Urinary bladder (tissue), 4 donors: ENCODE measurements around the gene PRX. TPM values are rescaled to one million over a fixed set of nuclear protein-coding genes. Genes with fewer than 3 reads are reported as not detected.
"Not testable (repeated sequence)": the region's sequence is repeated elsewhere in the genome, so short reads cannot be mapped to it uniquely, and the experiment has no call there.

Experiments used
- DNase-seq: peaks from one replicate; pipeline ENCODE4 v3.0.0-alpha.2; 2015; ENCODE audit errors: extremely low spot score
- H3K27ac ChIP-seq: one replicate; pipeline ENCODE4 v1.5.1; 2013; ENCODE audit warnings: low read depth, mild to moderate bottlenecking, moderate library complexity
- H3K36me3 ChIP-seq: one replicate; pipeline ENCODE4 v1.6.1; 2013; ENCODE audit warnings: mild to moderate bottlenecking, moderate library complexity; ENCODE audit not compliant: insufficient read depth
- H3K4me1 ChIP-seq: one replicate; pipeline ENCODE4 v1.6.1; 2013; ENCODE audit warnings: mild to moderate bottlenecking, moderate library complexity; ENCODE audit not compliant: insufficient read depth
- H3K4me3 ChIP-seq: one replicate; pipeline ENCODE4 v1.5.1; 2013; ENCODE audit warnings: low read depth, low read length
- WGBS: extraction: QIAGEN DNeasy Blood & Tissue Kit; methylation state at CpG from one replicate; pipeline ENCODE4 v1.1.7; 2013; 5-methylcytosine and 5-hydroxymethylcytosine counted together
- polyA plus RNA-seq: library from polyadenylated mRNA; stranded (reverse); fragments of 200-250 nt; gene quantifications from one replicate; pipeline ENCODE4 v1.2.3, GENCODE V29; 2013
- total RNA-seq: library from RNA; depleted of rRNA; stranded (reverse); fragments of >200 nt; gene quantifications from one replicate; pipeline ENCODE4 v1.2.3, GENCODE V29; 2014
- donor health status: healthy with polysubstance abuse.
- donor health status: healthy.

The PRX gene
- total and polyA plus RNA-seq, 2 donors, result 3.2 to 6.7 TPM

DNA sequence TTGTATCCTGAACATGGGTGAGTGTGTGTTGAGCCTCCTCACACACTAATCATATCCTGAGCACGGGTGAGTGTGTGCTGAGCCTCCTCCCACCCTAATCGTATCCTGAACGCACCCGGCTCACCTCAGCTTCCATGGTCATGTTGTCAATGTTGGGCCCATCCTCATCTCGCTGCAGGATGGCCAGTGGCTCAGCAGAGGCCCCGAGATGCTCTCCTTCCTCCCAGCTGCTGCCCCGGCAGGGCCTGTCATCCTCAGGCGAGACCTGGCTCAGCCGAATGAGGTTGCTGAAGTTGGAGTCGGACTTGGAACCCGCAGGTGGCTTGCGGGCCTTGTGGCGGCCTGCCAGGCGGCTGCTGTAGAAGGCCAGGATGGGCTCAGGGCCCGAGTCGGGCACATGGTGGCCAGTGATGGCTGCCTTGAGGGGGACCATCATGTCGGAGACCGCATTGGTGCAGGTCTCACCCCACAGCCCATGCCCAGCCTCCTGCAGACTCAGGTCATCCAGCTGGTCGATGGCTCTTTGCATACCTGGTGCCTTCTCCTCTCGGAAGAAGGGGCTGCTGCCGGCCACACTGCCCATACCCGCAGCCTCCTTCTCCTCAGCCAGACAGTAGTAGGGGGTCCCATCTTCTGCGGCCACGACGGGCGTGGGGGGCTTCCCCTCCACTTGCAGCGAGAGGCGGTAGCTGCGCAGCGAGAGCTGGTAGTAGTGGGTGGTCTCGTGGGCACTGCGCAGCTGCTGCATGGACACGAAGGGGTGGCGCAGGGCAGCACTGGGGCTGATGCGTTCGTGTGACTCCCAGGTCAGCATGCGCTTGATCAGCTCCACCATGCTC lies 32.8 kb downstream of the PRX start:
- no peak overlapping the region for H3K27ac ChIP-seq
- no peaks in the 10 kb centered on the region for H3K4me1 ChIP-seq
- H3K4me3 ChIP-seq, result no peak overlapping the region
- H3K36me3 ChIP-seq, result peaks cover 8% of the 10 kb centered on the region
- no peak for DNase-seq
- WGBS, result 86% methylated on average over 37 of the region's 37 CpGs

DNA sequence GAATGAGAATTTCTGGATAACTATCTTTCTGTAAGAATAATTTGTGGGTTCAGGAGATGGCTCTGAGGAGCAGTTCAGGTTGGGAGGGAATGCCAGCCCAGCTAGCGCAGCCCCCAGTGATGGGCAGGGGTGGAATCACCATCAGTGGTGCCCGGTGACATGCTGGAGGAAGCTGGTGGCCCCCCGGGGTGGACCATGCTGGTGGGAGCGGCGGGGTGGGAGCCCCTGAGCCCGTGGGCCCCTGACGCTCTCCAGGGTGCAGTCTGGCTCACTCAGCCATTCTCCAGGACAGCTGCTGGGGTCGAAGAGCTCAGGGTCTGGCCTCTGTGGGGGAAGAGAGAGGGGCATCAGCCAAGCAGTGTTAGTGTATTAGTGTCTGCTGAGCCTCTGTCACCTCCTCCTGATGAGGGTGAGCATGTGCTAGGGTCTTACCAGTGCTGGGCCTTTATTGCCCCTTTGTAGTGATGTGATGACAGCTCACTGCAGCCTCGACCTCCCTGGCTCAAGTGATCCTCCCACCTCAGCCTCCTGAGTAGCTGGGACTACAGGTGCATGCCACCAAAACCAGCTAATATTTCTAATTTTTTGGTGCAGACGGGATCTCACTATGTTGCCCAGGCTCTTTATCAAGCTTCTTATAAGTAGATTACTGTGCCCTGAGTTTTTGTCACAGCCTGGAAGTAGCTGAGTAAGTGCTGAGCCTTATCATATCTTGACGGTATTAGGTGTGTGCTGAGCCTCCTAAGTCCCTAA lies 33.6 kb downstream of the PRX start:
- WGBS, result 81% methylated on average over 11 of the region's 11 CpGs
- DNase-seq, result no peak
- H3K4me1 ChIP-seq, result no peaks in the 10 kb centered on the region
- H3K4me3 ChIP-seq, result no peak overlapping the region
- peaks cover 8% of the 10 kb centered on the region for H3K36me3 ChIP-seq
- H3K27ac ChIP-seq, result no peak overlapping the region

DNA sequence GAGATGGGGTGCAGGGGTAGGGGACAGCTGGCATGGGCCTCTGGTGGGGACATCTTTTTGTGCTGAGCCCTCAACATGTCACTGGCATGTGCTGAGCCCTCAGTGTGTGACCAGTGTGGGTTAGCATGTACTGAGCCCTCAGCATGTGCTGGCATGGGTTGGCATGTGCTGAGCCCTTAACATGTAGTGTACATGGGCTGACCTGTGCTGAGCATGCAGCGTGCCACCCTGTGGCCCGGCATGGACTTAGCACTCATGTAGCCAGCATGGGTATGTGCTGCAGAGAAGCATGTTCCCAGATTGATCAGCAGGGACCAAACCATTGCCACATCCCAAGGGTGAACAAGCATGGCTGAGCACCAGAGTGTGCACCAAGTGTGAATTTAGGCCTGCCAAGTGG lies 34.7 kb downstream of the PRX start:
- Histone ChIP-seq H3K27ac (no peak overlapping the region), H3K4me3 (no peak overlapping the region), H3K4me1 (no peaks in the 10 kb centered on the region), H3K36me3 (peaks cover 8% of the 10 kb centered on the region)
- no peak for DNase-seq
- 84% methylated on average over 2 of the region's 2 CpGs for WGBS

DNA sequence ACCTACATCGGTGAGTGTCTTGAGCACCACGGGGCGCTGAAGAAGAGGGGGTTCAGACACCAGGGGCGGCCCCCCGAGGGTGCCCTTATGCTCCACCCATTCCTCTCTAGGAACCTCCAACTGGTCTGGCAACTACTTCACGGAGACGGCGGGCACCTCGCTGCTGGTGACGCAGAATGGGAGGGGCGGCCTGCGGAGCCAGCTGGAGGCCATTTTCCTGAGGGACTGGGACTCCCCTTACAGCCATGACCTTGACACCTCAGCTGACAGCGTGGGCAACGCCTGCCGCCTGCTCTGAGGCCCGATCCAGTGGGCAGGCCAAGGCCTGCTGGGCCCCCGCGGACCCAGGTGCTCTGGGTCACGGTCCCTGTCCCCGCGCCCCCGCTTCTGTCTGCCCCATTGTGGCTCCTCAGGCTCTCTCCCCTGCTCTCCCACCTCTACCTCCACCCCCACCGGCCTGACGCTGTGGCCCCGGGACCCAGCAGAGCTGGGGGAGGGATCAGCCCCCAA lies 35.2 kb downstream of the PRX start:
- no peak for DNase-seq
- WGBS, result 90% methylated on average over 25 of the region's 25 CpGs

DNA sequence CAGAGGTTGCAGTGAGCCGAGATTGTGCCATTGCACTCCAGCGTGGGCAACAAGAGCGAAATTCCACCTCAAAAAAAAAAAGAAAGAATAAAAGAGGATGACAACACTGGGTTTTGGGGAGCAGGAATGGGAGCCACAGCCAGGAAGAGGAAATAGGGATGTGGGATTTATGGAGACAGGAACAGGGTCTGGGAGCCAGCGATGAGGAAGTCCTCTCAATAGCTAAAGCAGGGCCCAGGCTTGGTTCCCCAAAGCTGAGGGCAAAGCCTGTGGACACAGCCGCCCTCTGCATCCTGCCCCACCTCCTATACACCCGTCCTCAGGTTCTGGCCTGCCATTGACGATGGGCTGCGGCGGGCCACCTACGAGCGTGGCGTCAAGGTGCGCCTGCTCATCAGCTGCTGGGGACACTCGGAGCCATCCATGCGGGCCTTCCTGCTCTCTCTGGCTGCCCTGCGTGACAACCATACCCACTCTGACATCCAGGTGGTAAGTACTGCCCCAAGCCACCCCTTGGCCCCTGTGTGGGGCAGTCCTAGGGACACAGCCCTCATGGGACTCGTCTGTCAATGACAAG lies 36.8 kb downstream of the PRX start:
- WGBS, result 94% methylated on average over 17 of the region's 17 CpGs
- Histone ChIP-seq H3K4me3 (no peak overlapping the region), H3K36me3 (peaks cover 8% of the 10 kb centered on the region), H3K27ac (no peak overlapping the region), H3K4me1 (no peaks in the 10 kb centered on the region)
- DNase-seq, result no peak

More for the DNA sequence above, 35.2 kb downstream of the PRX start:
- Histone ChIP-seq H3K36me3 (peaks cover 8% of the 10 kb centered on the region), H3K4me1 (no peaks in the 10 kb centered on the region), H3K27ac (no peak overlapping the region), H3K4me3 (no peak overlapping the region)

DNA sequence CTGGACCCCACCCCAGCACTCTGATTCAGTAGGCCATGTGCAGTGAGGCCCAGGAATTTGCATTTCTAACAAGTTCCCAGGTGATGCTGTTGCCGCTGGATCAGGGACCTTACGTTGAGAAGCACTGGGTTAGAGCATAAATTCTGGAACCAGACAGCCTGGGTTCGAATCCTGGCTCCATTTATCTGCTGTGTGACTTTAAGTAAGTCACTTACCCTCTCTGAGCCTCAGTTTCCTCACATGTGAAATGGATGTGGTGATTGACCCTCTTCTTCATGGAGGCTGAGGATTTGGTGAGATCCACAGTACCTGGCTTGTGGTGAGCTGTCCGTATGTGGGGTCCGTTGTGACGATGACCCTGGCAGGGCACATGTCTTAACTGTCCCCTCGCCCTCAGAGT lies 39.1 kb downstream of the PRX start:
- Histone ChIP-seq H3K4me3 (no peak overlapping the region), H3K27ac (no peak overlapping the region), H3K36me3 (peaks cover 10% of the 10 kb centered on the region), H3K4me1 (no peaks in the 10 kb centered on the region)
- no peak for DNase-seq
- WGBS, result 95% methylated on average over 7 of the region's 7 CpGs

DNA sequence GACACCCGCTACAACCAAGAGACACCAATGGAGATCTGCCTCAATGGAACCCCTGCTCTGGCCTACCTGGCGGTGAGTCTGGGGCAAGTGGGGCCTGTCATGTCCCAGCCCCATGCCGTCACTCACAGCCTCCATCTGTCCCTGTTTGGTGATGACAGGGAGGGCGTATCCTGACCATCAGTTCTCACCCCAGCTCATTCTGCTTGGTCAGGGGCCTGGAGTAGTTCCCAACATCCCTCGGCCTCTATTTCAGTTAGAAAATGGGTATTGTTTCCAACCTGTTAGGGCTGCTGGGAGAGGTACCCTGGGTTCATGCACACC lies 41.4 kb downstream of the PRX start:
- Histone ChIP-seq H3K27ac (no peak overlapping the region), H3K4me1 (no peaks in the 10 kb centered on the region), H3K4me3 (no peak overlapping the region), H3K36me3 (peaks cover 6% of the 10 kb centered on the region)
- no peak for DNase-seq
- WGBS, result 94% methylated on average over 5 of the region's 5 CpGs

DNA sequence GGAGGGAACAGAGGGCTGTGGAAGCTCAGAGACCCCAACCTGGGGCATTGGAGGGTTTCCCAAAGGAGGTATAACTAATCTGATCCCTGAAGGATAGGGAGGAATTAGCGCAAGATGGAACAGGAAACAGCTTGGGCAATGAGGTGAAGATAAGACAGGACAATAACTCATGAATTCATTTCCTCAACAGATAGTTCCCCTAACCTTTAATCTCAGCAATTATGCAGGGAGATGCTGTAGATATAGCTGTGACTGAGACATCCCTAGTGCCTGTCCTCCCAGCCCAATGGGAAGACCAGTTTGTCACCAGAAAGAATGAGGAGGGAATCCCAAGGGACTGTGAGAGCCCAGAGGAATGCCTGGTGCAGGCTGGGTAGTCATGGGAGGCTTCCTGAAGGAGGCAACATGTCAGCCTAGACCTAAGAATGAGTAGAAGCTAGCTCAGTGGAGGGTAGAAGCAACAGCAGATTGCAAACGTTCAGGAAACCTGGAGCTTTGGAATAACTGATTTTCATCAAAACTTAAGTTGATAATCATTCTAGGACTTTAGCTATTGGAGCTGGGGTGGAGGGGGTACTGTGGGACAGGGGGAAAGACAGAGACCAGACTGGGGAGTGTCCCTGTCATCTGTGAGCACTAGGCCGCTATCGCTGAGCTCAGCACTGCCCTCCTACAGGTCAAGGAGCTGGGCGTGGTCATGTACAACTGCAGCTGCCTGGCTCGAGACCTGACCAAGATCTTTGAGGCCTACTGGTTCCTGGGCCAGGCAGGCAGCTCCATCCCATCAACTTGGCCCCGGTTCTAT lies 42.0 kb downstream of the PRX start:
- Histone ChIP-seq H3K27ac (no peak overlapping the region), H3K4me3 (no peak overlapping the region), H3K4me1 (no peaks in the 10 kb centered on the region), H3K36me3 (peaks cover 2% of the 10 kb centered on the region)
- DNase-seq, result no peak
- WGBS, result 86% methylated on average over 7 of the region's 7 CpGs

DNA sequence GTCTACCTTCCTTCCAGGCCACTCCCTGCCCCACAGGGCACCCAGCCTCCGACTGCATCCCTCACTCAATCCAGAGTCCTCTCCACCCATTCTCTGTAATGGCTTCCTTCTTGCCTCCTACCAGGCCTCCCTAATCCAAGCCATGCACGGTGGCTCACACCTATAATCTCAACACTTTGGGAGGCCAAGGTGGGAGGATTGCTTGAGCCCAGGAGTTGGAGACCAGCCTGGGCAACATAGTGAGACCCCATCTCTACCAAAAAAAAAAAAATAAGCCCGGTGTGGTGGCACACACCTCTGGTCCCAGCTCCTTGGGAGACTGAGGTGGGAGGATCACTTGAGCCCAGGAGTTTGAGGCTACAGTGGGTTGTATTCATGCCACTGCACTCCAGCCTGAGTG lies 42.9 kb downstream of the PRX start:
- H3K4me3 ChIP-seq, DNase-seq, H3K27ac ChIP-seq, H3K4me1 ChIP-seq, H3K36me3 ChIP-seq: not testable (repeated sequence)
- 91% methylated on average over 3 of the region's 3 CpGs for WGBS

DNA sequence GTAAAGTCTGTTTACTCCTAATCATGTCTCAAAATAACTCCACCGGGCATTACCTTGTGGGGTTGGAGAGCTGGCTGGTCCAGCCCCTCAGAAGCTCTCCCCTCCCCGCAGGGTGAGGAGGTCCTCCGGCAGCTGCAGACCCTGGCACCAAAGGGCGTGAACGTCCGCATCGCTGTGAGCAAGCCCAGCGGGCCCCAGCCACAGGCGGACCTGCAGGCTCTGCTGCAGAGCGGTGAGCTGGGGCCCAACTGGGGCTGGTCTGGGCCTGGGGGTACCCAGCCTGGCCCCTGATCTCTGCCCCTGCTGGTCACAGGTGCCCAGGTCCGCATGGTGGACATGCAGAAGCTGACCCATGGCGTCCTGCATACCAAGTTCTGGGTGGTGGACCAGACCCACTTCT lies 43.4 kb downstream of the PRX start:
- H3K27ac ChIP-seq, result no peak overlapping the region
- WGBS, result 88% methylated on average over 12 of the region's 12 CpGs
- H3K4me1 ChIP-seq, result no peaks in the 10 kb centered on the region
- peaks cover 2% of the 10 kb centered on the region for H3K36me3 ChIP-seq
- DNase-seq, result no peak
- no peak overlapping the region for H3K4me3 ChIP-seq

DNA sequence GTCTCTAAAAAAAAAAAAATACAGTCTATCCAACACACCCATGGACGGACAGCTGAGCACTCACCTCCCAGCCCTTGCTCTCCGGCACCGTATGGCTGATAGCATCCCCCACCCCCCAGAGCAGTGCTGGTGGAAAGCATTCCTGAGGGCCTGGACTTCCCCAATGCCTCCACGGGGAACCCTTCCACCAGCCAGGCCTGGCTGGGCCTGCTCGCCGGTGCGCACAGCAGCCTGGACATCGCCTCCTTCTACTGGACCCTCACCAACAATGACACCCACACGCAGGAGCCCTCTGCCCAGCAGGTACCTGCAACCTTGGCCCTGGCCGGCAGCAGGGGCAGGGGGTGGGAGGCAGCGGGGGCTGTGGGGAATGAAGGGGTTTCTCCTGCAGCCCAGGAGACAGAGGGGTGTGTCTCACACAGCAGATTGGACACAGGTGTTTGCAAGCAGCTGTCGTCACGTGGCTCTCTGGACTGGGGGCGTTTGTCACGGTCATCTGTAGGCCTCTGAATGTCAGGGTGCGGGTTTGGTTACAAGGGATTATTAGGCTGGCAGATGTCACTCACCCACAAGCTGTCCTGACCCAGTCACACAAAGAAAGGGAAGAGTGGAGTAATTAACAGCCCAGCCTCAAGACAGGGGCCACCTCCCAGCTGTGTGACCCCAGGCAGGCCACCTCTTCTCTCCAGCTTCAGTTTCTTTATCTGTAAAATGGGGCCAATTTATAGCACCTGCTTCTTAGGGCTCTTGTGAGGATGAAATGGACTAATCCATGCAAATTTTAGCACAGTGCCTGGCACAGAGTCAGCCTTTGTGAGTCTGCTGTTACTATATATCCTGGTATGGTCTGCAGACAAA lies 45.4 kb downstream of the PRX start:
- WGBS, result 81% methylated on average over 16 of the region's 16 CpGs
- no peak overlapping the region for H3K4me3 ChIP-seq
- H3K27ac ChIP-seq, result no peak overlapping the region
- H3K36me3 ChIP-seq, result peaks cover 2% of the 10 kb centered on the region
- no peaks in the 10 kb centered on the region for H3K4me1 ChIP-seq
- no peak for DNase-seq

DNA sequence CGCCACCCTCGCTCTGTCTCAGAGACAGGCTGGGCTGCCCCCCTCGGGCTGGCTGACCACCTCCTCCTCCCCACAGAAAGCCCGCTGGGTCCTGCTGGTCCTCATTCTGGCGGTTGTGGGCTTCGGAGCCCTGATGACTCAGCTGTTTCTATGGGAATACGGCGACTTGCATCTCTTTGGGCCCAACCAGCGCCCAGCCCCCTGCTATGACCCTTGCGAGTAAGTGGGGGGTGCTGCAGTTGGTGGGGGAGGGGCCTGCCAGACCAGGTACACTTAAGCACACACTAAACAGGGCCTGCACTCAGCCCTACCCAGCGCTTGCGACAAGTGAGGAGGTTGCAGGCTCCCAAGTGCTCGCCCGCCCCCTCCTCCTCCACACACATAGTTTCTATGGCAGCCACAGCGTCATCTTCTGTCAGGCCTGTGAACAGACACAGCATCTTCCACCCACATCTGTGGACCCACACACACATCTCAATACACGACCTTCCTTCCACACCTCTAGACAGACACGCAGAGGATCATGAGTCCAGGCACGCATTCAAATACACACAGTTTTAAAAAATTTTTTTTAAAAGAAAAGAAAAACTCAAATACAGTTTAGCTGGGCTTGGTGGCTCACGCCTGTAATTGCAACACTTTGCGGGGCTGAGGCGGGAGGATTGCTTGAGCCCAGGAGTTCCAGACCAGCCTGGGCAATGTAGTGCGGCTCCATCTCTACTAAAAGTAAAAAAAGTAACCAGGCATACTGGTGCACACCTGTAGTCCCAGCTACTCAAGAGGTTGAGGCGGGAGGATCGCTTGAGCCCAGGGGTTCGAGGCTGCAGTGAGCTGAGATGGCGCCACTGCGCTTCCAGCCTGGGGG lies 46.2 kb downstream of the PRX start:
- 76% methylated on average over 27 of the region's 27 CpGs for WGBS
- no peak overlapping the region for H3K4me3 ChIP-seq
- peaks cover 2% of the 10 kb centered on the region for H3K36me3 ChIP-seq
- DNase-seq, result no peak
- H3K4me1 ChIP-seq, result no peaks in the 10 kb centered on the region
- H3K27ac ChIP-seq, result no peak overlapping the region
